Effector memory CD8-positive, alpha-beta T cell (primary cell): ENCODE measurements around the gene RTCA.
"Not testable (repeated sequence)": the region's sequence is repeated elsewhere in the genome, so short reads cannot be mapped to it uniquely, and the experiment has no call there.

ENCODE experiments used
- ATAC-seq: fragments of 150-1000 bp; cut with Tn5 transposase; replicated peaks from 2 replicates; pipeline ENCODE4 v1.10.0; 2021; ENCODE audit warnings: mild to moderate bottlenecking, moderate library complexity
- DNase-seq, 3 experiments: peaks; one replicate each; pipeline ENCODE4 v3.0.0; 2021
- H3K27ac Mint-ChIP-seq, 2 donors: one replicate each; pipeline ENCODE4 v1.8.0; 2022; ENCODE audit warnings: mild to moderate bottlenecking in 2 of 2, mixed read lengths in 2 of 2, moderate library complexity in 2 of 2
- H3K27me3 Mint-ChIP-seq, 2 donors: one replicate each; pipeline ENCODE4 v1.8.0; 2022; ENCODE audit warnings: mixed read lengths in 2 of 2
- H3K36me3 Mint-ChIP-seq: one replicate; pipeline ENCODE4 v1.8.0; 2022; ENCODE audit warnings: mild to moderate bottlenecking, moderate library complexity, mixed read lengths; ENCODE audit not compliant: insufficient read depth
- H3K4me1 Mint-ChIP-seq, 2 donors: one replicate each; pipeline ENCODE4 v1.8.0; 2022; ENCODE audit warnings: low read depth in 2 of 2, mixed read lengths in 2 of 2
- H3K4me3 Mint-ChIP-seq, 2 donors: one replicate each; pipeline ENCODE4 v1.8.0; 2022; ENCODE audit warnings: mild to moderate bottlenecking in 2 of 2, mixed read lengths in 2 of 2, moderate library complexity in 2 of 2
- H3K9me3 Mint-ChIP-seq, 2 donors: one replicate each; pipeline ENCODE4 v1.8.0; 2022; ENCODE audit warnings: mixed read lengths in 2 of 2

Gene RTCA

GRCh38 chr1:100267284-100267683 lies 1.3 kb downstream of the RTCA start:
- Mint-ChIP-seq H3K4me3 (peak overlapping the region; percentile 97 to 100), H3K36me3 (peaks cover 59% of the 10 kb centered on the region), H3K4me1 (peaks cover 39 to 52% of the 10 kb centered on the region in 2 donors), H3K27me3 (no peaks in the 10 kb centered on the region), H3K27ac (peak overlapping the region; percentile 46 to 99), H3K9me3 (no peaks in the 10 kb centered on the region)
- DNase-seq (no peak), ATAC-seq (no peak)

DNA sequence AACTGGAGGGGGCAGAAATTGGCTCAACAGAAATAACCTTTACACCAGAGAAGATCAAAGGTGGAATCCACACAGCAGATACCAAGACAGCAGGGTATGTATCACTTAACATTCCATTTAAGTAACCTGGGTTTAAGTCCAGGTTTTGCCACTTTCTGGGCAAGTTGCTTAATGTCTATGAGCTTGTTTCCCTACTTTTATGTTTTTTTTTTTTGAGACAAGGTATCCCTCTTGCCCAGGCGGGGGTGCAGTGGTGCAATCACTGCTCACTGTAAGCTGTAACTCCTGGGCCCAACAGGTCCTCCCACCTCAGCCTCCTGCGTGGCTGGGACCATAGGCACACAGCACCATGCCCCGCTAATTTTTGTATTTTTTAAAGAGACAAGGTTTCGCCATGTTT lies 2.2 kb downstream of the RTCA start:
- peaks cover 63% of the 10 kb centered on the region for H3K36me3 Mint-ChIP-seq
- peak overlapping the region; percentile 26 to 46 for H3K27ac Mint-ChIP-seq

GRCh38 chr1:100277866-100278265 lies 11.8 kb downstream of the RTCA start:
- ATAC-seq, result peak; percentile 71
- Mint-ChIP-seq H3K27ac (peak overlapping the region; percentile 36 to 49), H3K4me3 (no peak overlapping the region), H3K4me1 (peaks cover 9 to 35% of the 10 kb centered on the region in 2 donors), H3K36me3 (peaks cover 88% of the 10 kb centered on the region), H3K27me3 (no peaks in the 10 kb centered on the region), H3K9me3 (no peaks in the 10 kb centered on the region)
- peak; percentile 14 to 23 (median 21) for DNase-seq

More for the DNA sequence above, 2.2 kb downstream of the RTCA start:
- ATAC-seq (no peak), DNase-seq (no peak)
- Mint-ChIP-seq H3K27me3 (no peaks in the 10 kb centered on the region), H3K4me1 (peaks cover 39 to 52% of the 10 kb centered on the region in 2 donors), H3K4me3 (peak overlapping the region; percentile 97 to 100), H3K9me3 (no peaks in the 10 kb centered on the region)

DNA sequence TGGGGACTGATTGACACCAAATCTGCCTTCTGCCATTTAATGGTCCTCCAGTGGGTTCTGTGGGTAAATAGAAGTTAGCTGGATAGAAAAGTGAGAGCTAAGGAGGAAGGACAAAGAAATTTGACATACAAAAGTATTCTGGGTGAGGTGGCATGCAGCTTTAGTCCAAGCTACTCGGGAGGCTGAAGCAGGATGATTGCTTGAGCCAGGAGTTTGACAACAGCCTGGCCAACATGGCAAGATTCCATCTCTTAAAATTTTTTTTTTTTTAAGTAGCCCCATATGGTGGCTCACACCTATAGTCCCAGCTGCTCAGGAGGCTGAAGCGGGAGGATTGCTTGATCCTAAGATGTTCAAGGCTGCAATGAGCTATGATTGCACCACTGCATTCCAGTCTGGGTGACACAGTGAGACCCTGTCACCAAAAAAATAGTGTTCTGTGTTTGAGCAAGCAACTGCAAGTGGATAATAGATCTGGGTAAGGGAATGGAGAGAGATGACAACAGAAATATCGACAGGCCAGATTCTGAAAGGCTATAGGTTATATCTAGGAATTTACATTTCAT lies 13.4 kb downstream of the RTCA start:
- peak overlapping the region; percentile 0 to 32 for H3K27ac Mint-ChIP-seq

GRCh38 chr1:100279954-100280682 lies 14.1 kb downstream of the RTCA start:
- H3K36me3 Mint-ChIP-seq, result peaks cover 88% of the 10 kb centered on the region

More for the DNA sequence above, 13.4 kb downstream of the RTCA start:
- DNase-seq, result no peak
- no peak overlapping the region for H3K4me3 Mint-ChIP-seq
- peaks cover 88% of the 10 kb centered on the region for H3K36me3 Mint-ChIP-seq
- ATAC-seq, result no peak
- H3K9me3 Mint-ChIP-seq, result no peaks in the 10 kb centered on the region
- H3K4me1 Mint-ChIP-seq, result peaks cover 9 to 26% of the 10 kb centered on the region in 2 donors
- H3K27me3 Mint-ChIP-seq, result no peaks in the 10 kb centered on the region

DNA sequence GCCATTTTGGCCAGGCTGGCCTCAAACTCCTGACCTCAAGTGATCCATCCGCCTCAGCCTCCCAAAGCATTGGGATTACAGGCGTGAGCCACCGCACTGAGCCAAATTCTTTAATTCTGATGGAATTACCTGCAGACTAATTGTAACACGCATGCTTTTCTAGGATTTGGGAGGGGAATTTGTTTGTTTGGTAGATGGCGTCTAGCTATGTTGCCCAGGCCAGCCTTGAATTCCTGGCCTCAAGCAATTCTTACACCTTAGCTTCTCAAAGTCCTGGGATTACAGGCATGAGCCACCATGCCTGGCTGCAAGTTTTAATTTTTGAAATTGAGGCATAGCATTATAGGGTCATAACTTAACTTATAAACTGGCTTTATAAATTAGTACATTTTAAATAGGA lies 18.6 kb downstream of the RTCA start:
- DNase-seq (no peak), ATAC-seq (no peak)
- H3K4me3 Mint-ChIP-seq, result no peak overlapping the region
- H3K9me3 Mint-ChIP-seq, result no peaks in the 10 kb centered on the region
- H3K27me3 Mint-ChIP-seq, result no peaks in the 10 kb centered on the region
- H3K4me1 Mint-ChIP-seq, result peaks cover 5 to 12% of the 10 kb centered on the region in 2 donors
- peaks cover 86% of the 10 kb centered on the region for H3K36me3 Mint-ChIP-seq
- no peak overlapping the region for H3K27ac Mint-ChIP-seq

More at GRCh38 chr1:100279954-100280682, 14.1 kb downstream of the RTCA start:
- Mint-ChIP-seq H3K4me1 (peaks cover 9 to 26% of the 10 kb centered on the region in 2 donors), H3K9me3 (no peaks in the 10 kb centered on the region), H3K27ac (peak overlapping the region; percentile 0 to 32), H3K4me3 (no peak overlapping the region), H3K27me3 (no peaks in the 10 kb centered on the region)
- ATAC-seq, result no peak
- no peak for DNase-seq

- no peaks in the 10 kb centered on the region for H3K9me3 Mint-ChIP-seq
- no peak overlapping the region for H3K27ac Mint-ChIP-seq
- peaks cover 93% of the 10 kb centered on the region for H3K36me3 Mint-ChIP-seq
- no peak overlapping the region for H3K4me3 Mint-ChIP-seq
- no peaks in the 10 kb centered on the region for H3K27me3 Mint-ChIP-seq
- DNase-seq (no peak), ATAC-seq (no peak)
- peaks cover 0 to 4% of the 10 kb centered on the region in 2 donors for H3K4me1 Mint-ChIP-seq
Measured at GRCh38 chr1:100287162-100287561, 21.1 kb downstream of the RTCA start.

DNA sequence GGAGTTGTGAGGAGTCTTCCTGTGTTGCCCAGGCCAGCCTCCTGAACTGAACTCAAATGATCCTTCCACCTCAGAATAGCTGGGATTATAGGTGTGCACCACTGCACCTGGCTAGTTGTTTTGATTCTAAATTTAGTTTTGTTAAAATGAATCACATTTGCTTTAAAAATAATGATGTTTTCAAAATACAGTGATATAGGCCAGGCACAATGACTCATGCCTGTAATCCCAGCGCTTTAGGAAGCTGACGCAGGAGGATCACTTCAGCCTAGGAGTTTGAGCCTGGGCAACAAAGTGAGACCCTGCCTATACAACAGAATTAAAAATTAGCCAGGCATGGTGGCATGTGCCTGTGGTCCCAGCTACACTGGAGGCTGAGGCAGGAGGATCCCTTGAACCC lies 24.3 kb downstream of the RTCA start:
- H3K27ac Mint-ChIP-seq, result peak overlapping the region in 1 of 2 donors; percentile 59
- no peak overlapping the region for H3K4me3 Mint-ChIP-seq
- no peak for ATAC-seq
- H3K36me3 Mint-ChIP-seq, result peaks cover 83% of the 10 kb centered on the region
- no peaks in the 10 kb centered on the region for H3K9me3 Mint-ChIP-seq
- no peaks in the 10 kb centered on the region for H3K27me3 Mint-ChIP-seq
- DNase-seq, result no peak
- H3K4me1 Mint-ChIP-seq, result peaks cover 0 to 4% of the 10 kb centered on the region in 2 donors

DNA sequence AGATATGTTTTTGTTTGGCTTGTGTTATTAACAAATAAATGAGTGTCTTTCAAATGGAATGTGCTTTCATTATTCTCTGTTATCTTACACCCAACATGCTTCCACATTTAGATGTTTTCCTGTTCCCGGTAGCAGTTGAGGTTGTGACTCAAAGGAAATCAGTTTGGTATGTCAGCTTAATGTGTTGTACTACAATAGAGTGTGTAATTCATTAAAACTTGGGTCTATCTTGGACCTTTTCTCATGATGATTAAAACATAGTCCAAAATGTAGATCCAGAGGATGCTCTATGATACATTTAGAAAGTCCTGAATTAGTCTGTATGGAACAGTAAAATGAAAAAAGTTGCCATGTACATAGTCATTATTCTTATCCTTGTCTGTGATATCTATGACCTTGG lies 26.7 kb downstream of the RTCA start:
- H3K9me3 Mint-ChIP-seq, result no peaks in the 10 kb centered on the region
- no peak overlapping the region for H3K4me3 Mint-ChIP-seq
- H3K27ac Mint-ChIP-seq, result peak overlapping the region in 1 of 2 donors; percentile 60
- H3K4me1 Mint-ChIP-seq, result no peaks in the 10 kb centered on the region
- no peak for ATAC-seq
- H3K27me3 Mint-ChIP-seq, result no peaks in the 10 kb centered on the region
- DNase-seq, result no peak
- peaks cover 61% of the 10 kb centered on the region for H3K36me3 Mint-ChIP-seq

DNA sequence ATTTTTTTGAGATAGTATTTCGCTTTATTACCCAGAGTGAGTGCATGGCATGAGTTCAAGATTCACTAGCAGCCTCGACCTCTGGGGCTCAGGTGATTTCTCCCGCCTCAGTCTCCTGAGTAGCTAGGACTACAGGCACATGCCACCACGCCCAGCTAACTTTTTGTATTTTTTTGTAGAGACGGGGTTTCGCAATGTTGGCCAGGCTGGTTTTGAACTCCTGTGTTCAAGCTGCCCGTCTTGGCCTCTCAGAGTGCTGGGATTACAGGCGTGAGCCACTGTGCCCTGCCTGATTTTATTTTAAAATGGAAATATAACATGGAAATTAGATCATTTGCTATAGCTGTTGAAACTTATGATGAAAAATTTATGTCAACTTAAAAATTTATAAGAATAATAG lies 30.1 kb downstream of the RTCA start:
- H3K9me3 Mint-ChIP-seq, result no peaks in the 10 kb centered on the region
- peaks cover 8 to 10% of the 10 kb centered on the region in 2 donors for H3K4me1 Mint-ChIP-seq
- no peak overlapping the region for H3K27ac Mint-ChIP-seq
- peaks cover 29% of the 10 kb centered on the region for H3K36me3 Mint-ChIP-seq
- H3K4me3 Mint-ChIP-seq, result no peak overlapping the region
- no peaks in the 10 kb centered on the region for H3K27me3 Mint-ChIP-seq
- no peak for DNase-seq
- ATAC-seq, result no peak

DNA sequence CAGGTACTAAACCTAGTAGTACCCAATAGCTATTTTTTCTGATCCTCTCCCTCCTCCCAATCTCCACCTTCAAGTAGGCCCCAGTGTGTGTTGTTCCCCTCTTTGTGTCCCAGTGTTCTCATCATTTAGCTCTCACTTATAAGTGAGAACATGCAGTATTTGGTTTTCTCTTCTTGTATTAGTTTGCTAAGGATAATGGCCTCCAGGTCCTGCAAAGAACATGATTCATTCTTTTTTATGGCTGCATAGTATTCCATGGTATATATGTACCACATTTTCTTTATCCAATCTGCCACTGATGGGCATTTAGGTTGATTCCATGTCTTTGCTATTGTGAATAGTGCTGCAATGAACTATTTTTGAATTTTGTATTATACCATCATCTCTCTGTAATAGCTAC lies 31.0 kb downstream of the RTCA start:
- not testable (repeated sequence) for H3K4me1 Mint-ChIP-seq, ATAC-seq, H3K4me3 Mint-ChIP-seq, H3K27ac Mint-ChIP-seq, H3K27me3 Mint-ChIP-seq, H3K9me3 Mint-ChIP-seq, DNase-seq
- peaks cover 20% of the 10 kb centered on the region for H3K36me3 Mint-ChIP-seq

DNA sequence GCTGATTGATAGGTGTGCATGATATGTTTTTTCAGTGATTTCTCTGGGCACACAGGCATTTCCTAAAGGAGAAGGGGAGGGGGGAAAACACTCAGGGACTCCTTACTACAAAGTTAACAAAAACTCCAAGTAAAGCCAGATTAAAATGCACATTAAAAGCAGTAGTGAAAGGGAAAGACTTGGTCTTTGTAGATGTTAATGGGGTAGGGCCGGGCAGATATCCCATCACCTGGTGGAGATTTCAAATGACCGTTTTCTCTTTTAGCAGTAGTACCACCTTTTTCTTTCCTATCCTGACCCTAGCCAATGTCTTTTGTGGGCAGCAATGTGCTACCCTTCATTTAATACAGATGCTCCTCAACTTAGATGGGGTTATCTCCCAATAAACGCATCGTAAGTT lies 32.5 kb downstream of the RTCA start:
- no peak overlapping the region for H3K27ac Mint-ChIP-seq
- no peak overlapping the region for H3K4me3 Mint-ChIP-seq
- H3K36me3 Mint-ChIP-seq, result peaks cover 7% of the 10 kb centered on the region
- H3K4me1 Mint-ChIP-seq, result peaks cover 8 to 10% of the 10 kb centered on the region in 2 donors
- no peaks in the 10 kb centered on the region for H3K27me3 Mint-ChIP-seq
- H3K9me3 Mint-ChIP-seq, result no peaks in the 10 kb centered on the region
- no peak for ATAC-seq
- no peak for DNase-seq

GRCh38 chr1:100299521-100300222 lies 33.7 kb downstream of the RTCA start:
- peaks cover 8 to 10% of the 10 kb centered on the region in 2 donors for H3K4me1 Mint-ChIP-seq
- no peak overlapping the region for H3K4me3 Mint-ChIP-seq
- no peak for DNase-seq
- no peaks in the 10 kb centered on the region for H3K9me3 Mint-ChIP-seq
- no peaks in the 10 kb centered on the region for H3K27me3 Mint-ChIP-seq
- H3K36me3 Mint-ChIP-seq, result peaks cover 3% of the 10 kb centered on the region
- peak; percentile 67 for ATAC-seq
- peak overlapping the region in 1 of 2 donors; percentile 9 for H3K27ac Mint-ChIP-seq
